Stimulated activated CD8-positive, alpha-beta memory T cell treated with anti-CD3 and anti-CD28 coated beads, Interleukin-12 subunit alpha, Interleukin-12 subunit beta, amount 100 ng/mL, for 24 hours (primary cell): ENCODE measurements around the gene DPH6.
"Not testable (repeated sequence)": the region's sequence is repeated elsewhere in the genome, so short reads cannot be mapped to it uniquely, and the experiment has no call there.

Source experiments
- DNase-seq: peaks from one replicate; pipeline ENCODE4 v3.0.0-alpha.2; 2020; ENCODE audit errors: extremely low read depth

Gene DPH6

GRCh38 chr15:35437157-35437556, 108.8 kb downstream of the DPH6 start:
- DNase-seq, result no peak

- DNase-seq, result no peak
These were observed 109.5 kb downstream of the DPH6 start for GRCh38 chr15:35436422-35436821.

- DNase-seq, result no peak
These were observed 114.7 kb downstream of the DPH6 start for GRCh38 chr15:35431281-35431680.

- DNase-seq, result no peak
These were observed 115.7 kb downstream of the DPH6 start for GRCh38 chr15:35430301-35430700.

GRCh38 chr15:35427496-35427895, 118.5 kb downstream of the DPH6 start:
- DNase-seq, result no peak

- no peak for DNase-seq
These were observed 118.9 kb downstream of the DPH6 start for GRCh38 chr15:35427091-35427490.

- no peak for DNase-seq
These were observed 135.2 kb downstream of the DPH6 start for GRCh38 chr15:35410775-35411174.

GRCh38 chr15:35399901-35400300, 146.1 kb downstream of the DPH6 start:
- no peak for DNase-seq

- no peak for DNase-seq
These were observed 148.9 kb downstream of the DPH6 start for GRCh38 chr15:35397027-35397426.

GRCh38 chr15:35394416-35394815, 151.5 kb downstream of the DPH6 start:
- DNase-seq, result no peak

GRCh38 chr15:35393398-35393797, 152.6 kb downstream of the DPH6 start:
- DNase-seq, result no peak

GRCh38 chr15:35391408-35391984, 154.5 kb downstream of the DPH6 start:
- not testable (repeated sequence) for DNase-seq

GRCh38 chr15:35383506-35383905, 162.5 kb downstream of the DPH6 start:
- DNase-seq, result no peak

- no peak for DNase-seq
These were observed 164.6 kb downstream of the DPH6 start for GRCh38 chr15:35381328-35381727.

- no peak for DNase-seq
These were observed 166.0 kb downstream of the DPH6 start for GRCh38 chr15:35379972-35380371.

- DNase-seq, result not testable (repeated sequence)
These were observed 167.5 kb downstream of the DPH6 start for GRCh38 chr15:35378454-35378853.

- no peak for DNase-seq
These were observed 169.3 kb downstream of the DPH6 start for GRCh38 chr15:35376707-35377106.

GRCh38 chr15:35374661-35375060, 171.3 kb downstream of the DPH6 start:
- DNase-seq, result no peak

GRCh38 chr15:35362195-35362829, 183.7 kb downstream of the DPH6 start:
- no peak for DNase-seq

GRCh38 chr15:35358824-35359223, 187.1 kb downstream of the DPH6 start:
- no peak for DNase-seq

GRCh38 chr15:35351059-35351458, 194.9 kb downstream of the DPH6 start:
- DNase-seq, result no peak

GRCh38 chr15:35349916-35350315, 196.0 kb downstream of the DPH6 start:
- DNase-seq, result no peak

- no peak for DNase-seq
These were observed 215.0 kb downstream of the DPH6 start for GRCh38 chr15:35330916-35331315.
